ENCODE data around the gene FAM184A.
A peak's percentile ranks its signal among the peaks of the same experiment; 100 is the strongest.

FAM184A gene

DNA sequence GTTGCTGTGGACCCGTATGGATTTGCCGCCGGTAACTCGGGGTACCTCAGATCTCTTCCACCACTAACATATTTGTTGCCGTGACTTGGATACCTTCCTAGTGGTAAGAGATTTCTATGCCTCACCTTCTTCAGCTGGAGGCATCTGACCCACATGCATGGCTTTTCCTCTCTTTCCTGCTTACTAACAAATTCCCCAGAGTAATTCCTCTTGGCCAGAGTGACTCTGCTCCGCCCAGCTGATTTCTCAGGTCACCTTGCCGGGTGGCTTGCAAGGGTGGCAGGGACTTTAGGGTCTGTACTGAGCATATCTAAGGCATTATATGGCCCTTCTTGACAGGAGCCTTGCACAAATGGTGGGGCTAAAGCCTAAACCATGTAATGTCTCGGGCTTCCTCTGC is 38.2 kb downstream of the FAM184A start:
- no peak for DNase-seq (ENCODE audit: low read depth)
- no peak overlapping the region for H3K4me3 ChIP-seq (replicated peaks; ENCODE audit: low read depth, low read length)
- TF ChIP-seq, protein P1, sequence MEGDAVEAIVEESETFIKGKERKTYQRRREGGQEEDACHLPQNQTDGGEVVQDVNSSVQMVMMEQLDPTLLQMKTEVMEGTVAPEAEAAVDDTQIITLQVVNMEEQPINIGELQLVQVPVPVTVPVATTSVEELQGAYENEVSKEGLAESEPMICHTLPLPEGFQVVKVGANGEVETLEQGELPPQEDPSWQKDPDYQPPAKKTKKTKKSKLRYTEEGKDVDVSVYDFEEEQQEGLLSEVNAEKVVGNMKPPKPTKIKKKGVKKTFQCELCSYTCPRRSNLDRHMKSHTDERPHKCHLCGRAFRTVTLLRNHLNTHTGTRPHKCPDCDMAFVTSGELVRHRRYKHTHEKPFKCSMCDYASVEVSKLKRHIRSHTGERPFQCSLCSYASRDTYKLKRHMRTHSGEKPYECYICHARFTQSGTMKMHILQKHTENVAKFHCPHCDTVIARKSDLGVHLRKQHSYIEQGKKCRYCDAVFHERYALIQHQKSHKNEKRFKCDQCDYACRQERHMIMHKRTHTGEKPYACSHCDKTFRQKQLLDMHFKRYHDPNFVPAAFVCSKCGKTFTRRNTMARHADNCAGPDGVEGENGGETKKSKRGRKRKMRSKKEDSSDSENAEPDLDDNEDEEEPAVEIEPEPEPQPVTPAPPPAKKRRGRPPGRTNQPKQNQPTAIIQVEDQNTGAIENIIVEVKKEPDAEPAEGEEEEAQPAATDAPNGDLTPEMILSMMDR (IDR thresholded peaks at IDR 0.05; ENCODE audit: low read length, missing control alignments): no peak

DNA sequence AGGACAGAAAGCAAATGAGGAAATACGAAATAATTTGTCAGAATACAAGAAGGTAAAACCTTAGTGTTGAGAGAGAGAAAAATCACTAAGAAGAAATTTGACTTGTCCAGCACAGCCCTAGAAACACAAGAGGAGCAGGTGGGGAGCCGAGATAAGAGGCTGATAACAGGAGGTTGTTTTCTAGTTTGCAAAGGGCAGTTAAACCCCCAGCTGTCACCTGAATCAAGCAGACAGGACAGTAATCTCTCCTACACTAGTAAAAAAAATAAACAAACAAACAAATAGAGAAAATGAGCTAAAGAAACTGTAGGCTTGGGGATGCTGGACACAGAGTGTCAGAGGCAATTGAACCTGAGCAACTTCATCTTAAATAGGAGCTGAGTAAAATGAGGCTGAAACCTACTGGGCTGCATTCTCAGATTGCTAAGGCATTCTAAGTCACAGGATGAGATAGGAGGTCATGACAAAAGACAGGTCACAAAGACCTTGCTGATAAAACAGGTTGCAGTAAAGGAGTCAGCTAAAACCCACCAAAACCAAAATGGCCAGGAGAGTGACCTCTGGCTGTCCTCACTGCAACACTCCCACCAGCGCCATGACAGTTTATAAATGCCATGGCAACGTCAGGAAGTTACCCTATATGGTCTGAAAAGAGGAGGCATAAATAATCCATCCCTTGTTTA is 40.4 kb downstream of the FAM184A start:
- TF ChIP-seq, protein P1 (IDR thresholded peaks at IDR 0.05; ENCODE audit: low read length, missing control alignments): no peak
- no peak for DNase-seq (ENCODE audit: low read depth)
- H3K4me3 ChIP-seq (replicated peaks; ENCODE audit: low read depth, low read length): no peak overlapping the region

DNA sequence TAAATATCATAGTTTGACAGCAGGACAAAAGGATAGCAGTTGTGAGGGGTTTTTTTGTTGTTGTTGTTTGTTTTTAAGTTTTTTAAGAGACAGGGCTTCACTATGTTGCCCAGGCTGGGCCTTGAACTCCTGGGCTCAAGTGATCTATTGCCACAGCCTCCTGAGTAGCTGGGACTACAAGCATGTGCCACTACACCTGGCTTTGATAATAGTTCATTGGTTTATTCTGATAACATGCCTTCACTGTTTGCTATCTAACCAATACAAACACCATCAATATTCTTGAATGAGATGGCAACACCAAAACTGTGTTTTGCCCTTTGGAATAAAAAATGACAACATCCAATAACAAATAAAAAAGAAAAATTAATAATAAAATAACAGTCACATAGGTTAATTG is 41.2 kb downstream of the FAM184A start:
- TF ChIP-seq, protein P1 (IDR thresholded peaks at IDR 0.05; ENCODE audit: low read length, missing control alignments): no peak
- DNase-seq (ENCODE audit: low read depth): no peak
- no peak overlapping the region for H3K4me3 ChIP-seq (replicated peaks; ENCODE audit: low read depth, low read length)

DNA sequence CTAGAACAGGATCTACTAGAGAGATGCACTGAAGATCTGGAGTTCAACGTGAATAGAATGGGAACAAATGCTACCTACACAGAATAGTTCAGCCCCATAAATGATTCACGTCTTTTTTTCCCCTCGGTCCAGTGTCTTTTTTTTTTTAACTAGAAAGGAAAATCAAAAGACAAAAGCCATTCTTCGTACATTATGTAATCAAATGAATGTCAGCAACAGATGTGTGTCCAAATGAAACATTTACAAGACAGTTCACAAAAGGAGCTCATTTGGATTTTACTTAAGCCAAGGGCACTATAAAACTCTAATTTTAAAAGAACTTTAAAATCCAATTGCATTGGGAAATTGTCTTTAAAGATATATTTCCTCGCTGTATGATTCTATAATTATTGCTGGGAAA is 42.4 kb downstream of the FAM184A start:
- TF ChIP-seq, protein P1 (IDR thresholded peaks at IDR 0.05; ENCODE audit: low read length, missing control alignments): no peak
- no peak overlapping the region for H3K4me3 ChIP-seq (replicated peaks; ENCODE audit: low read depth, low read length)
- DNase-seq (ENCODE audit: low read depth): no peak

DNA sequence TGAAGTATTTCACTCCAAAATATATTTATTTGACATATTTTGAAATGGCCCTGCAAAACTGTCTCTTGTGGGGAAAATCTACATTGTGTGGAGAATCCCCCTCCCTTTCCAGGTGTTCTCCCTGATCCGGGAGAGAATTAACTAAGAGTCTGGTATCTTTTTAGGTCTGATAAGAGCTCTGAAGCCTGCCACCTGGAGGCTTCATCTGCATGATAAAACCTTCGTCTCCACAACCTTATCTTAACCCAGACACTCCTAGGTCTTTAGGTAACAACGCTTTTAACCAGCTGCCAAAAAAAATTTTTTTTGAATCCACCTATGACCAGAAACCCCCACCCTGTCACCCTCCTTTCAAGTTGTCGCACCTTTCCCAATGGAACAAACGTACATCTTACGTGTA is 43.0 kb downstream of the FAM184A start:
- TF ChIP-seq, protein P1 (IDR thresholded peaks at IDR 0.05; ENCODE audit: low read length, missing control alignments): no peak
- DNase-seq (ENCODE audit: low read depth): no peak
- H3K4me3 ChIP-seq (replicated peaks; ENCODE audit: low read depth, low read length): no peak overlapping the region

DNA sequence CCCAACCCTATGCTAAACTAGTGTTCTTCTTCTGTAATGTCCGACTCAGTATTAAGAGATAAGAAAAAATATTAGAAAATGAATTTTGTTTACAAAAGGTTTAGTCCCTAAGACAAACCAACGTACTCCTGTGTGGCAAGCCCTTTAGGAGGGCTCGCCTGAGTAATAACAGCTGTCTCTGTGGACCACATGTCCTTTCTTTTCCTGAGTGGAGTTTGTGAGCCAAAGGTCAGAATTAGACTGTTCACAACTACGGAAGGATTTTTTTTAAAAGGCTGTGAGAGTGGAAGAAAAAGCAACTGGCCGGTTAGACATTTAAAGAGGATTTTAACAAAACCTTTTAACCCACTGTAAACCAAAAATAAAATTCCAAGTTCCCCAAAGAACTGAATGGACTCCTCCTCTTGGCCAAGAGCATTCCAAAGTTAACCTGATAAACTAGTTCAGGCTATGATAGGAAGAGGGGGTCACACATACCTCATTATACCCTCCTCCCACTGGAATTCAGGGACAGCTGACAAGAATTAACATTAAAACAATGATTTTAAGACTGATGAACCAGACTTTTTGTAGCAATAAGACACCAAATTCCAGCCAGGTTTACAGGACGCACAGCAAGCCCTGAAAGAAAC is 43.5 kb downstream of the FAM184A start:
- peak; percentile 15 for DNase-seq (ENCODE audit: low read depth)
- H3K4me3 ChIP-seq (replicated peaks; ENCODE audit: low read depth, low read length): no peak overlapping the region
- TF ChIP-seq, protein P1 (IDR thresholded peaks at IDR 0.05; ENCODE audit: low read length, missing control alignments): no peak

DNA sequence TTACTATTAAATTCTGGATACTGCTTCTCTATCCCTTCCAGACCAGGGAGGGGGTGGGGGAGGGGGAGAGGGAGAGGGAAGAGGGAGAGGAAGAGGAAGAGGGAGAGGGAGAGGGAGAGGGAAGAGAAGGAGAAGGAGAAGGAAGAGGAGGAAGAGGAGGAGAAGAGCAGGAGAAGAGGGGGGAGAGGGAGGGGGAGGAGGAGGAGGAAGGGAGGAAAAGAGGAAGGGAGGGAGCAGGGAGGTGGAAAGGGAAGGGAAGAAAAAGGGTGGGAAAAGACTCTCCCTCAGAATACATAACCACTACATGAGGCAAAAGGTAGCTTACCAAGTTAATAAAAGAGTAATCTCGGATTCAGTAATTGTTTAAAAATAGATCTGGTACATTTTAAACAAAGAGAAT is 46.0 kb downstream of the FAM184A start:
- no peak for DNase-seq (ENCODE audit: low read depth)
- no peak overlapping the region for H3K4me3 ChIP-seq (replicated peaks; ENCODE audit: low read depth, low read length)
- TF ChIP-seq, protein P1 (IDR thresholded peaks at IDR 0.05; ENCODE audit: low read length, missing control alignments): no peak
